GM12872 (cell line): ENCODE results near the gene HCFC1R1.

ENCODE experiments used
- TF ChIP-seq, protein P1 (sequence below): IDR thresholded peaks from 3 replicates; pipeline ENCODE4 v1.5.1; 2011; ENCODE audit warnings: low read depth, mild to moderate bottlenecking, low read length, moderate library complexity; ENCODE audit not compliant: insufficient read depth

The HCFC1R1 gene

DNA sequence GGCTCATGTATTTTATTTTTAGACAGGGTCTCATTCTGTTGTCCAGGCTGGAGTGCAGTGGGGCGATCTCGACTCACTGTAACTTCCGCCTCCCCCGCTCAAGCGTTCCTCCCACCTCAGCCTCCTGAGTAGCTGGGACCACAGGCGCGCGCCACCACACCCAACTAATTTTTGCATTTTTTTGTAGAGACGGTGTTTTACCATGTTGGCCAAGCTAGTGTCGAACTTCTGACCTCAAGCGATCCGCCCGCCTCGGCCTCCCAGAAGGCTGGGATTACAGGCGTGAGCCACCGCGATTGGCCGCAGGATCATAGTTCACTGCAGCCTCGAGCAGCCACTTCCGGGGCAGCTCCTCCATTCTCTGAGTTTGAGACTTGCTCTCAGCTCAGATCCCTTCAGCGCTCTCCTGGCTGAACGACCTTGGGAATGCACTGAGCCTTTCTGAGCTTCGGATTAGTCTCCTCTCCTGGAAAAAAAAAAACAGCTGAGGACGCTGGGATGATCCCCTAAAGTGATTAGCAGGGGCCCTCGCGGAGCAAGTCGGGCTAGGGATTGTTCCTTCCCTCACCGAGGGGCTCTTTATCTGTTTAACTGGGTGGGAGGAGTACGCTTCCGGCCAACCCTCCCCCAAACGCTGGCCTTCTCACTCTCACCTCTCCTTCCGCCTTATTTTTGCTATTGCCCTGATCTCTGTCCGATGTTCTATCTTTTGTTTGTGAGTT, 42.4 kb downstream of the HCFC1R1 start:
- TF ChIP-seq, protein P1, sequence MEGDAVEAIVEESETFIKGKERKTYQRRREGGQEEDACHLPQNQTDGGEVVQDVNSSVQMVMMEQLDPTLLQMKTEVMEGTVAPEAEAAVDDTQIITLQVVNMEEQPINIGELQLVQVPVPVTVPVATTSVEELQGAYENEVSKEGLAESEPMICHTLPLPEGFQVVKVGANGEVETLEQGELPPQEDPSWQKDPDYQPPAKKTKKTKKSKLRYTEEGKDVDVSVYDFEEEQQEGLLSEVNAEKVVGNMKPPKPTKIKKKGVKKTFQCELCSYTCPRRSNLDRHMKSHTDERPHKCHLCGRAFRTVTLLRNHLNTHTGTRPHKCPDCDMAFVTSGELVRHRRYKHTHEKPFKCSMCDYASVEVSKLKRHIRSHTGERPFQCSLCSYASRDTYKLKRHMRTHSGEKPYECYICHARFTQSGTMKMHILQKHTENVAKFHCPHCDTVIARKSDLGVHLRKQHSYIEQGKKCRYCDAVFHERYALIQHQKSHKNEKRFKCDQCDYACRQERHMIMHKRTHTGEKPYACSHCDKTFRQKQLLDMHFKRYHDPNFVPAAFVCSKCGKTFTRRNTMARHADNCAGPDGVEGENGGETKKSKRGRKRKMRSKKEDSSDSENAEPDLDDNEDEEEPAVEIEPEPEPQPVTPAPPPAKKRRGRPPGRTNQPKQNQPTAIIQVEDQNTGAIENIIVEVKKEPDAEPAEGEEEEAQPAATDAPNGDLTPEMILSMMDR, result no peak

DNA sequence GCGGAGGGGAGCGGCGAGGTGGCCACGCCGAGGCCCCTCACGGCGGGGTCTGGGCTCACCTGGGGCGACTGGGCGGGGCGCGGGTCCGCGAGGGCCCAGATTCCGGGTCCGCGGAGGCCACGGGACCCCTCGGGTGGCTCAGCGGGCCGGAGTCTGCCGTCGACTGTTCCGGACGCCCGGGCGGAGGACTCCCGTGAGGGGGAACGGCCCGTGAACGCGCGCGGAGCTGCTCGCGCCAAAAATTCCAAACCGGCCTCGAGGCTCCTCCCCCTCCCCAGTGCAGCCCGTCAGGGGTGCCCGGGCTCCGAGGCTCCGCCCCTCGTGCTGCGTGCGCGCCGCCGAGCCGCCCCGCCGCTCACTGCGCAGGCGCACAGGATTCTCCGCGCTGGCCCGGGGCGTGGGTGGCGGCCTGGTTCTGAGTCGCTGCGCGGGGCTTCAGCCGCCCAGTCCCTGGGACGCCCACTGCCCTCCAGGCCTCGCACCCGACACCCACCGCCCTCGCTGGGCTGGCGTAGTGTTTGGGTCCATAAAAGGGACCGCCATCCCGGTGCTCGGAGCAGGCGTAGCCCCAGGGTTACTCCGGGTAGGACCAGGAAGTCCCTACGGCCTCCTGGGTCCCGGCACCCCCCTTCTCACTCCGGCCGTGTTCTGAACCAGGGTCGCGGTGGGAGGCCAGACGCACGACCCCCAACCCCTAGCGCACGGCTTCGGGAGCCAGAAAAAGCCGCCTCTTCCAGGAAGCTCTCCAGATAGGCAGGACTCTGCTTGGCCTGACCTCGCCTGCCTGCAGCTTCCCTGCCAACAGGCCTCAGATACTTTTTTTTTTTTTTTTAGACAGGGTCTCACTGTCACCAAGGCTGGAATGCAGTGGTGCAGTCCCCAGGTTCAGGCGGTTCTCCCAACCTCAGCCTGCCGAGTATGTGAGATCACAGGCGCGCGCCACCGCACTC, 43.2 kb downstream of the HCFC1R1 start, which contains the start of gene PKMYT1:
Gene PKMYT1, minus strand, starts transcription at position 220 of the 950 bp plus-strand sequence. CDS start 789 bp downstream, outside the sequence.
- TF ChIP-seq, protein P1, result no peak

DNA sequence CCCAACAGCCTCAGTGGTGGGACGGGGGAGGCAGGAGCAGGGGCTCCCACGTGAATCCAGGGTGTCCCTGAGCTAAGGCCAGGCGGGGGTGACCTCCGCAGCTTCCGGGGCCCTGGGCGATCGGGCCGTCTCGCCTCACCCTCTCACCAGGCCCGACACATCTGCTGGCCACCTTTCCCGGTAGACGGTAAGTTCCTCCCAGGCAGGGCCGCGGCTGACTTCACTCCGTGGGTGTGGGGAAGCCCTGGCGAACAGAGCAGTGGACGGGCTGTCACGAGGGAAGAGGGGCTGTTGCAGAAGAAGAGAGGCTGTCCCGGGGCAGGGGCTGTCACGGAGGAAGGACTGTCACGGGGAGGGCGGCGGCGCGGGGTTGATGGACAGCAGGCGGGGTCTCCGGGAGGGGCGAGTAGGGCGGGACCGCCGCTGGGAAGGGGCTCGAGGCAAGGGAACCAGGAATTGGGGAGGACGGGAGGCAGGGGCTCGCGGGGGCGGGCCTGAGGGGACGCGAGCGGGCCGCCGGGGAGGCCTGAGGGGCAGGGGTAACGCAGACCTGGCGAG, 44.0 kb downstream of the HCFC1R1 start:
- TF ChIP-seq, protein P1, result no peak

DNA sequence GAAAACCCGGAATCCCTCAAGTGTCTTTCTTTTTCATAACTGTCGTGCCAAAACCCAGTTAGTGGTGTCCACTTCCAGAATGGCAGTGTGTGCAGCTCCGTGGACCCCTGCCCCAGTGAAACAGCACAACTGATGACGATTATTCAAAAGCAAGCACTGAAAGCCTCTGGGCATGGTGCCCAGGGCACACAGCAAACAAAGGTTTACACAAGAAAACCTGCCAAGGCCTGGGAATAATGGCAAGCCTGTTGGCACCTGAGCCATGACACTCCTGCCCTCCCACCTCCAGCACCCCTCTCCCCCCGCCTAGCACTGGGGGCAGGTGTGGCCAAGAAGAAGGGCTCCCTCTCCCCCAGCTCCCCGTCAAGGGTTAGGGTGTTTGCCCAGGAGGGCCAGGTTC, 46.3 kb downstream of the HCFC1R1 start:
- TF ChIP-seq, protein P1, result no peak

DNA sequence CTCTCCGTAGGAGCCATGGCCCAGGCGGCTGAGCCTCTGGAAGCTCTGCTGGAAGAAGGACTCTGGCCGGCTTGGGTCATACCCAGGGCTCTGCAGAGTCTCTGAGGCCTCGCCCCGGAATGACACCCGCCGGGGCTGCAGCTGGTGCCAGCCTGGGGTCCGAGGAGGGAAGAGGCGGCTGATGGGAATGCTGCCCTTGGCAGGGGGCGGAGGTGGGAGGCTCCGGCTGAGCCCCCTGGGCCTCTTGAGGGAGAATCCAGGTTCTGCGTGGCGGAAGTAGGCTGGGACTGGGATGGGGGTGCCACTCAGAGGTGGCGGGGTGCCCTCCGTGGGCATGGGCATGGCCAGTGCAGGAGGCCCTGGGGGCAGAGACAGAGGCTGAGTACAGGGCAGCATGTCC, 47.1 kb downstream of the HCFC1R1 start:
- TF ChIP-seq, protein P1, result no peak

DNA sequence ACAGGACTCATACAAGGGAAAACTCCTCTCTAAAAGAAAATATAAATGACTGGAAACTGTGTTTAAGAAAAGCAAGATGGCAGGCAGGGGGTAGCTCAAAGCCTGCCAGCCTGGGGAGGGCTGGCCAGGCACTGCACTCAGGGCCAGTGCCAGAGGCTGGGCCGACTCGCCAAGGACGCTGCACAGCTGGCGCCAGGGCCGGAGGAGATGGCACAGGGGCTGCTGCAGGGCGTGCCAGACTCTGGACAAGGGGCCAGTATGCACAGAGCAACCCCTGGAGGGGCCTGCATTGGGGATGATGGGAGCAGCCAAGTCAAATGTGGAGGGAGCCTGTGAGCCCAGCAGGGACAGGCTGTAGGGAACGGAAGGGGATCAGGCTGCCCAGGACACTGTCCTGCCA, 47.5 kb downstream of the HCFC1R1 start:
- TF ChIP-seq, protein P1, result no peak

DNA sequence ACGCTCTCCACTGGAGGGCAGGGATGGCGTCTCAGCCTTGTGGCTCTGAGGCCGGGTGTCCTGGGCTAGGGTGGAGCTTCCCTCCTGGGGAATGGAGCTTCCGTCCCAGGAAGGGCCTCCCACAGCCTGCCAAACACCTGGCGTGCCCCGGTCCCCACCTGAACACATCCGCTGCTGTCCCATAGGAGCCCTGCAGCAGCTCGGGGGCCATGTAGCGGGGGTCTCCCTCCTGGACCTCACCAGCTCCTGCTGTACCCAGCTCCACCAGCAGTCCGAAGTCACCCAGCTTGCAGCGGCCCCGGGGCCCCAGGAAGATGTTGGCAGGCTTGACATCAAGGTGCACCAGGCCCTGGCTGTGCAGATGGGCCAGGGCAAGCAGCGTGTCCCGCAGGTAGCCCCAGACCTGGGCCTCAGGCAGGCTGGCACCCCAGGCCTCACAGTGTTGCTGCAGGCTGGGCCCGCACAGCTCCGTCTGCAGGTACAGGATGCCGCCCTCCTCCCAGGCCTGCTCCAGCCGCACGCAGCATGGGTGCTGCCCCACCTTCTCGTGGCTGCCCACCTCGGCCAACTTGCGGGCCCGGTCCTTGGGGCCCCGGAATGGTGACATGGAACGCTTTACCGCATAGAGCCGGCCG, 48.5 kb downstream of the HCFC1R1 start:
- TF ChIP-seq, protein P1, result no peak
